Stimulated activated CD4-positive, alpha-beta T cell treated with anti-CD3 and anti-CD28 coated beads, Interleukin-2, amount 100 ng/mL, for 48 hours (primary cell): ENCODE measurements around the gene CUL1.

ENCODE experiments used
- DNase-seq, 2 donors: peaks; one replicate each; pipeline ENCODE4 v3.0.0-alpha.2; 2020

CUL1 gene

DNA sequence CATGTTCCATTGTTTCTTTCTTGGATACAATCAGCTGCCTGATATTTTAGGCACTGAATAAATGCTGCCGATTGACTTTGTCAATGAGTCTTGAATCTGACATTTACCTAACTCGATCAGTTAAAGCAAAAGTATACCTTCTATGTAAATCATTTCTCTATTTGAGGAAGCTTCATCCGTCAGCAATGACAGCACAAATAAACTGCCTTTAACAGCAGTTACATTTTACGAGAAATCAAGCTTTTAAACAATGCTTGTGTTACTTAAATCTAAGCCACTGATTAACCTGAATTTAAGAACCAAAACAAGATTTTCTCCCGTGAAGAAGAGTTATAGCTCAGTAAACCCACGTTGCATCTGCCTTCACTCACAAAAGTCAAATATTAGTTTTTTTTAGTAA lies 71.3 kb downstream of the CUL1 start:
- DNase-seq = no peak

DNA sequence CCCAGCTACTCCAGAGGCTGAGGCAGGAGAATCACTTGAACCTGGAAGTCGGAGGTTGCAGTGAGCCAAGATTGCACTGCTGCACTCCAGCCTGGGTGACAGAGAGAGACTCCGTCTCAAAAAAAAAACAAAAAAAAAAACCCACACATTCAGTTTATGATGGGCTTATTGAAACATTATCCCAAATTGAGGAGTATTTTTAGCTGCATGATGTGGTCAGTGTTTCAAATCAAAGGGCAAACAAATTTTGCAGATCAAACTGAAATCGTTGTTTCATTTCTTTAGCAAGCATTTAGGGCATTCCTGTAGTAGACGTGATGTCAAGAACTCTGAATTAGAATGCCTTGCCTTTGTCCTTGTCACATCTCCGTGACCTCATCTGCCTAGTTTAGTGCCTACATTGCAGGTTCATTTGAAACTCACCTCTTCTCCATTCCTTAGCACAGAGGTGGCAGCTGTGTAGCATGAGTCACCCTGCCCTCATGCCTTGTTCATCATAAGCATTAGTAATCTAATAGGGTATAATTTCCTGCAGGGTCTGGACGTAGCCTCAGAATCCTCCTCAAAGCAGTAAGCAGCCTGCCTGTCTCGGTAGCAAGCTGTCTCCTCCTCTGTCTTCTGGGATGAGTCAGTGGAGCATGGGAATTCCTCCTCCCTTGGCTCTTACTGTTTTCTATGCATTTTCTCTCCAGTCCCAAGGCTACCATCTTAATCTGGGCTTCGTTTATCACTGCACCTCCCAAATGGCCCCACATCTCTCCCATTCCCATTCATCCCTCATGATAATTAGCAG lies 73.8 kb downstream of the CUL1 start:
- peak; percentile 10 to 18 for DNase-seq

DNA sequence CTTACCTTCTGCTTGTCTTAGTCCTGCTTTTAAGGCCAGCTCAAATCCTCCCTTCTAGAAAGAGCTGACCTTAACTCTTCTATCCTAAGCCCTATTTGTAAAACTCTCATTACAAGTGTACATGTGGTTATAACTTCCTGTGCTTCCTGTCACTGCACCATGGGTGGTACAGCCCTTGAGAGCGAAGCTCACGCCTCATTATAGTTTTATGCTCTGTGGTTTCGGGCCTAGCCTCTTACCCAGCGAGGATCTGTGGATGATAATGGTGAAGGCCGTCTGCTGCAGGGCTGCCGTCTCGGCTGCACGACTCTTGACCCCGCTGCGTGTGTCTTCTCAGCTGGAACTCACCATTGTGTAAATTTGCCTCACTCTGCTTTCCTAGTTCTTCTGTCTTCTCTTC lies 74.6 kb downstream of the CUL1 start:
- DNase-seq = no peak

DNA sequence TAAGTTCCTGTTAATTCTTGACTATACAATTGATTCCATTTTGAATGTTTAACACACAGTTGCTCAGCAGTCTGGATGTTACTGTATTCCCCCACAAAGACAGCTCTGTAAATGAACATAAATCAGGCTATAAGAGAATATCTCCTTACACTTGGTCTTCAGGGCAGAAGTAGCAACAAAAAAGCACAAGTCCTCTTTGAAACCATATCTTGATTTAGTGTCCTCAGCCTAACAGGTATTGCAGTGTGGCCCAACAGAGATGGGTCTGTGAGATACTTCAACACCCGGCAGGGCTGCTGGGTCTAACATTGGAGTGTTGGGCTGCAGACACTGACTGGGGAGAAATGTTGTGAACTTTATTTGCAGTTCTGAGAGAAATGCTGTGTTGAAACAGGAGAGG lies 75.8 kb downstream of the CUL1 start:
- no peak for DNase-seq

DNA sequence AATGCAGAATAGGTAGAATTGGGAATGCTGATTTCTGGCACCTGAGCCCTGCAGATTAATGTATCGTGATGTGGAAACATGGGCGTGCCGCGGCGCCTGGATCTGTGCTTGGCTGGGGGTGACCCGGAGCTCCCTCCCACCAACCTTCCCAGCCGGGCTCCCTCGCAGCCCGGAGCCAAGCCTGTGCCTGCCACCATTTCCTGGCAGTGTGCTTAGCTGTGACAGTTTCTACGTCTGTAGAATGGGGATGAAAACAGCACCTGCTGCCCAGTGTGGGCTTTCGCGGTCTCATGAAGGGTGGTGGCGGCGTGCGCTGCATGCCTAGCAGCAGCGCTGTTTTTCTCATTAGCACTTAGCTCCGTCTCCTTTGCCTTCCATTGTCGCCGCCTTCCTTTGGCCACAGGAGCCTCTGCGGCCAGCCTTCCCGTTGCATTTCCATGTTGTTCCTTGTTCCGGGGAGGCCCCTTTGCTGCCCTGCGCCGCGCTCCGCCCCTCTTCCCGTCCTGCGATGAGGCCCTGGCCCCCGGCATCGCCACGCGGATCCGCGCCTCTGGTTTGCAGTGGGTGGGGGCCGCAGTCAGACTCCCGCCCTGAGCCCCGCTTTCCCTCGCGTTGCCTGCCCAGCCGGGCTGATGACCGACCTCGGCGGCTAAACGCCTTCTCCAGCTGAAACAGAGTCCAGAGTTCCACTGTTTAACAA lies 84.2 kb downstream of the CUL1 start:
- no peak for DNase-seq

DNA sequence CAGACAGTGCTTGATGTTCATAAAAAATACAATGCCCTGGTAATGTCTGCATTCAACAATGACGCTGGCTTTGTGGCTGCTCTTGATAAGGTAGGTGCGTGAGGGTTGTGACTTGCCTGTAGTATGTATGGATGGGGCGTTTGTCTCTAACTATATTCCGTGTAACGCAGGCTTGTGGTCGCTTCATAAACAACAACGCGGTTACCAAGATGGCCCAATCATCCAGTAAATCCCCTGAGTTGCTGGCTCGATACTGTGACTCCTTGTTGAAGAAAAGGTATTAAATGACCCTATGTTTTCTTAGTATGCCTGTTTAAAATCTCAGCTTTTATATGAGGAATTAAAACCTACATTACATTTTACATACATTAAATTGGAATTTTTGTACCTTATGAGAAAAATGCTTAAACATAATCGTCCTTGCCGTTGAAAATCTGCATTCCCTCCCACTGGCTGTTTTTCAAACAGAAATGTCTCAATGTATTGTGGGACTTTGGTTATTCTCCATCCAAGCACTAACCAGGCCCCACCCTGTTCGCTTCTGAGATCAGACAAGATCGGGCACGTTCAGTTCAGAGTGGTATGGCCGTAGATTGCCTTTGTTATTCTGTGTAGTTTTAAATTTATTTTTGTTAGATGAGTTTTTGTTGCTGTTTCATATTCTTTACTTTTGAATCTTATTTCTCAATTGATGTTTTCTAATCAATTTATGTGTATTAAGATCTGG lies 85.3 kb downstream of the CUL1 start:
- no peak for DNase-seq

DNA sequence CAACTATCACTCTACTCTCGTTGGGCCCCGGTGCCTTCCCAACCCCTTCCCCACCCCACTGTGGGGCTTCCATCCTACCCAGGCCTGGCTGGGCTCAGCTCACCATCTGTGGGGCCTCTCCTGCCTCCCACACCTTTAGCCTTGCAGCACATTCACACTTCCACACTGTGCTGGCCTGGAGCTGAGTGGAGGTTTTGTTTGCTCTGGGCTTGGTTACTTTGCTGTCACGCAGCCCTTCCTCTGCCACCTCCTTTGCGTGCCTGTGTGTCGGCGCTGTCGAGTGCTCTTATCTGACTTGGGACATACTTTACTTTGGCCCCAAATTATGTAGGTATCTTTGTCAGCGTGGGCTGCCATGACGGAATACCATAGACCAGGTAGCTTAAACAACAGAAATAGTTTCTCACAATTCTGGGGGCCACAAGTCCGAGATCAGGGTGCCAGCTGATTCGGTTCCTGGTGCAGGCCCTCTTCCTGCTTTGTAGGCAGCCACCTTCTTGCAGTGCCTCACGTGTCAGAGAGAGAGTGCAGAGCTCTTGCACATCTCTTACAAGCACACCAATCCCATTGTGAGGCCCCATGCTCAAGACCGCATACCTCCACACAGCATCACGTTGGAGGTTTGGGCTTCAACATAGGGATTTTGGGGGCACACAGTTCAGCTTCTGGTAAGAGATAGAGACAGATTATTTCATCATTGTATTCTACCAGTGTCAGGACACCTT lies 89.0 kb downstream of the CUL1 start:
- no peak for DNase-seq

DNA sequence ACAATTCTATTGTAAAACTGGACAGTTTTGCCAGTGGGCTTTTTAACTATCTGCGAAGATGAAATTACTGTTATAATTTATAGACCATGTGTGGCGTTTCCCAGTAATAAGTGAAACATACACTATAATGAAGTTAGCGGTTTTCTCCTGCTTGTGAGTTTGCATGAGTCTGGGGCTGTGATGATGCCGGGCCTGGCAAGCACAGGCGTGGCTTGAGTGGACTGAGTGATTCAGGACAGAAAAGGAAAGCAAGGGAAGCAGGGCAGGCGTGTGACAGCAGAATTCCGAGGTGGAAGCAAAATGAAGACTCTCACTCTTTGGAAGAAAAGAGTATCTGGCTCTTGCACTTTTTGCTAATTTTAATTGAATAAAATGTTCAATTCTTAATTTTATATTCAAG lies 90.5 kb downstream of the CUL1 start:
- no peak for DNase-seq

DNA sequence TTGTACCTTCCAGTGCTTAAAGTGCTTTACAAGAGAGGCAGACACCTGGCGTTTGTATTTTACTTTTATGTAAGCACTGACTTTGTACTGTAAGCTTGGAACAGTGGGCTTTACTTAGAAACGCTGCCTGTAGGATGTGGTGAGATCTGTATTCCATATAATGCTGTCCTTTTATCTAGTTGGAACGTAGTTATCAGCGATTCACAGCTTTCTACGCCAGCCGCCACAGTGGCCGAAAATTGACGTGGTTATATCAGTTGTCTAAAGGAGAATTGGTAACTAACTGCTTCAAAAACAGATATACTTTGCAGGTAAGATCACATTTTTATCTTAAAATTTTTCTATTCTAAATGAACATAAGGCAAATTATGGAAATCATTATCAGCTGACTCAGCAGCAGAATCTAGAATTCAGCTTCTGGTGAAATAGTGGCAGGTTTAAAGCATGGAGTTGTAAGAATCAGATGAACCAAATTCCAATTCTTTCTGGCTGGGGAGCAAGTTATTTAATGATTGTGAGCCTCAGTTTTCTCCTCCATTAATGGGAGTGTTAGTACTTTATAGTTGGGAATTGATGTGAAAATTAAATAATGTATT lies 91.5 kb downstream of the CUL1 start:
- DNase-seq = no peak

DNA sequence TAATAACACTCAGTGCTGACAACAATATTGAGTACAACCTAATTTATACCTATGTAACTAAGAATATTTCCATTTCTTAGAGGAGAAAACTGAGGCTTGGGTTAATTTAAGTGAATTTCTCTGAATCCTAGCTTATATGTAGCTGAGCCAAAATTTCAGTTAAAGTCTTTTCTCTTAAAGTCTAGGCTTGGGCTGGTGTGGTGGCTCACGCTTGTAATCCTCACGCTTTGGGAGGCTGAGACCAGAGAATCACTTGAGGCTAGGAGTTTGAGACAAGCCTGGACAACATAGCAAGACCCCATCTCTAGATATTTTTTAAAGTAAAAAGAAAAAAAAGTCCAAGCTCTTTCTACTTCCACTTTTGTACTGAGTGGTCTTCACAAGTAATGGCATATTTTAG lies 92.1 kb downstream of the CUL1 start:
- DNase-seq = no peak

DNA sequence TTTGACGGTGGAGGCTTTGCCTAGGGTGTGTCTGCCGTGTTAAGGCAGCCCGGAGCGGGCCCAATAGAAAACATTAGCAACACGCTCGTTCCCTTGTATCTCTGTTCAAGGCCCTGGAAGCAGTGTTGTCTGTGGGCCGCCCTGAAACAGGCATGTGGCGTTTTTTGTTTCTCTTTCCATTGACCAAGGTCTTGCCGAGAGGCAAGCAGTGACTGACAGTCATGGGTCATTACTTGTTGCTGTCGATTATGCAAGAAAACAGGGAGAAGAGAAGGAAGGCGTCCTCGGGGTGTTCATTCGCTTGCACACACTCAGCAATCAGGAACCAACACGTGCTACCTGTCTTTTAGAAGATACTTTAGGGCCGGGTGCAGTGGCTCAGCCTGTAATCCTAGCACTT lies 92.8 kb downstream of the CUL1 start:
- DNase-seq = no peak

DNA sequence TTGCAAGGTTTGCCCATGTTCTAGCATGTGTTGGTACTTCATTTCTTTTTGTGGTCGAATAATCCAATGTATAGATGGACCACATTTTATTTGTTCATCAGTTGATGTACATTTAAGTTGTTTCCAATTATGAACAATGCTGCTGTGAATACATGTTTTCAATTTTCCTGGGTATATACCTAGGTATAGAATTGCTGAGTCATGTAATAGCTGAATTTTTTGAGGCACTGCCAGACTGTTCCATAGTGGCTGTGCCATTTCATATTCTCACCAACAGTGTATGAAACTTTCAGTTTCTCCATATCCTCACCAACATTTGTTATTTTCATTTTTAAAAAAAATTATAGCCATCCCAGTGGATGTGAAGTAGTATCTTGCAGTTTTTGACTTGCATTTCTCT lies 94.9 kb downstream of the CUL1 start:
- no peak for DNase-seq

DNA sequence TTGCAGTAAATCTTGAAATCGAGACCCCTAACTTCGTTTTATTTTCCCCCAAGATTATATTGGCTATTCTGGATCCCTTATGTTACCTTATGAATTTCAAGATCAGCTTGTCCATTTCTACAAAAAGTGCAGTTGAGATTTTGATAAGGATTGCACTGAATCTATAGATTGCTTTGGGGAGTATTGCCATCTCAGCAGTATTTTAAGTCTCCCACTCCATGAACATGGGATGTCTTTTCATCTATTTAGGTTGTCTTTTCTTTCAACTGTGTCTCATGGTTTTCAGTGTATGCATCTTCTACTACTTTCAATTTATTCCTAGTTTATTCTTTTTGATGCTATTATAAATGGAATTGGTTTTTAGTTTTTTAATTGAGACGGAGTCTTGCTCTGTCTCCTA lies 95.8 kb downstream of the CUL1 start:
- no peak for DNase-seq

DNA sequence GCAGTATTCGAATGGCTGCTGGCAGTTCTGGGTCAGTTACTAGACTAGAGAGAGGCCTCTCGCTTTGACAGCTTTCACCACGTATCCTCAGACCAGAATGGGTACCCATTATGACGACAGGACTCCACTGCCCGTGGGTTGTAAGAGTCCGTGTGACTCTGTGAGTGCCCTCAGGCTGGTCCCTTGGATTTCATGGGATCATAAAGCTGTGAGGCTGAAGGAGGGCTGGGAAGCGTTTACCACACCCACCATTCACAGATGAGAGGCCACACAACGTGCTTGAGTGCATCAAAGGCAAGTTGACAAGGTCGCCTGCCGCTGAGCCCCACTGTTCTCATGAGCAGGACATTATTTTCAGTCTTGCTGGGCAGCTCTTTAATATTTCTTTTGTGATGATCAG lies 98.1 kb downstream of the CUL1 start:
- no peak for DNase-seq

DNA sequence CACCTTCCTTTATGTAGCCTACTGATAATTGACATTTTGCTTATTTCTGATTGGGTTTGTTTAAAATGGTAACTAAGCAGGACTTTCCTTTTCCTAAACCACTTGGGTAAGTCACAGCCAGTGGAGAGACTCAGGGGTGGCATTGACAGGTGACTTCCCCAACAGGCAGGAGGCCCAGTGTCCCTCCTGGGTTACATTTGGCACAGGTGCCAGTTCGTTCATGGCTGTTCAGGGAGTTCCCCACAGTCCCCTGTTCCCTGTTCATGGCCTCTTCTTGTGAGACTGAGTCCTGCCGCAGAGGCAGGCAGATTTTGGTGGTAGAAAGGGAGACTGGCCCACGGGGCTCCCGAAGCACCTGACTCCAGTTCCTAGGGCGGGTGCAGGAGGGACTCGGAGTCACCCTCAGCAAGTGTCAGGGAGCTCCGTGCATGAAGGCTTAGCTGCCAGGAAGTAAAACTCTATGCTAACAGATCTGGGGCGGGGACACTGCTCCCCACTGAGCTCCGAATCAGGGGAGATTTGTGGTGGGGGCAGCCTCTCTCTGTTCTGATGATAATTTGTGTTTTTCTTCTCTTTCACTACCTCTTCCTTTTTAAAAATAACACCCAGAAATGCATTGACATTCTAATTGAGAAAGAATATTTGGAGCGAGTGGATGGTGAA lies 101.3 kb downstream of the CUL1 start:
- DNase-seq = no peak

DNA sequence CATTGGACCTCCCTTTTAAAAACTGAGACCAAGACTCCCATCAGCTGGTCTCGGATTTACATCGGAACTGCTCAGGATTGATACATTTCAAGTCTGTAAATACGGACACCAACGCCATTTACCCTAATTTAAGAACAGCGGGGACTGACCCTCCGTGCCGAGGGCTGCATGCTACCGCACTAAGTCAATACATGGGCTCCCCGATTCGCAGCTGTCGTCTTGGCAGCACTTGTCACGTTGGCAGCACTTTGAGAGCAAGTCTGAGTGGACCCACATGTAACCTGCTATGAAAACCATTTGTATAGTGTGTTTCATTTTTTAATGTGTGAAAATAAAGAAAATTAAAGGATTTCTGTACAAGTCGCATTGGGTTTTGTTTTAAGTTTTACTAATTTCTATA lies 102.0 kb downstream of the CUL1 start:
- no peak for DNase-seq

DNA sequence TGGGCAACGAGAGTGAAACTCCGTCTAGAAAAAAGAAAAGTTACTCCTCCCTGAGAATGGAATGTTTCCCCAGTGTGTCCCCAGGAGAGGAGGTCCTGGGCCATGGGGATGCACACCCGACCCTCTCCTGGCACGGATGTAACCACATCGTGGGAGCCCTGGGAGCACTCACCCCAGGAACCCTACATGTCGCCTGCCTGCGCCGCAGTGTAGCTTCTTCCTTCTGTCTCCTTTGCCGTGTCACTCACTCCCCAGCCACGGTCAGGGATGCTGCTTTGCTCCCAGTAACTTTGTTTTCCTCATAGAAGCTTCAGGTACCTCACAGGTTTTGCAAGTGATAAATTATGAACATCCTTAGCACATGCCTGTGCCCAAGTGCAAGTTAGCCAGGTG lies 103.4 kb downstream of the CUL1 start:
- no peak for DNase-seq

DNA sequence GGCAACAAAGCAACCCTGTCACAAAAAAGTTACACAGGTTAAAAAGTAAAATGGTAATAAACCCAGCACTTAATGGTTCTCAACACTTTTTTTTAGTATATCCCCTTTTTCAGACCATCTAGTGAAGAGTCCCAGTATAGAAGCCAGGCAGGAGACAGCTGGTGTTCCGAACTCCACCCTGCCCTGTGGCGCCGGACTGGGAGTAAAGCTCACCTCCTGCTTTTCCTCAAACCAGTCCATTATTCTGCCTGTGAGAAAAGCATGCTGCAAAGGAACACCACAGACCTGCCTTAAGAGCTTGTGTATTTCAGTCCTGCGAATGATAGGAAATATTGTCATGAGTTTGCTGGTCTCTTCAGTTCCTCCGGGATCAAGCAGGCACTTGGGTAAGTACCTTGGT lies 104.4 kb downstream of the CUL1 start:
- no peak for DNase-seq

DNA sequence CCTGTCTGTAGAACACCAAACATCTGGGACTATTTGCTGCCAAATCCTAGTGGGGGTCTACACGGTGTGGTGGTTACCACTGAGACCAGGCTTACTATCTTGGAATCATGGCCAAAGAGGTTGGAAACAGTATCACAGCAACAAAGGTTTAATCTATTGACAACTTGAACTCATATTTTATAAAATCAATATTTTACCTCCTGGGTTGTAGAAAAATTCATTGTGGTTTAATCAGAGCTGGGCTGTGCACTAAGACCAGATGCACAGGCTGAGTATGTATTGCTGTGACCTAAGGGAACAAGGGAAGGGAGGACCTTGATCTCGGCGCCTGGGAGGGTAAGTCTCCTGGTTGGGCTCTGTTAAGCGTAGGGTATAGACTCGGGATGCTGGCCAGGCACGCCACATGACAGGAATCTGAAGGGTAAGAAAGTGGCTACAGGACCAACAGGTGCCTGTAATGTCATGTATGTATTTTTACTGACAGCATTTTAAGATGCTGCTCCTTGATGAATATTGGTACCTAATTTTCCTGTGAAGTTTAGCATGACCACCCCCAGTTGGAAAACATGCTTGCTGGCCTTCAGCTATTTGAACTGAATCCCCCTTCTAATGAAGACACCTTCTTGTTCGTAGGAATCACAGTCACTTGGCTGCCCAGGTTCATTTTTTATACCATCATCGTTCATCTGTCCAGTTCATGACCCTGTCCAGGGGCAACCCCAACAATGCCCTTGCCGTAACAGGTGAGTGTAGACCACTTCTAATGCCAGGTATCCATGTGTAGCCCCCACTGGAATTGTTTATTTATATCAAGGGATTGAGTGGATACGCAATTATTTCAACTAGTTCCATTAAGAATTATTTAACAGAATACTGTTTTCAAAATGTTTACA lies 105.9 kb downstream of the CUL1 start:
- no peak for DNase-seq

DNA sequence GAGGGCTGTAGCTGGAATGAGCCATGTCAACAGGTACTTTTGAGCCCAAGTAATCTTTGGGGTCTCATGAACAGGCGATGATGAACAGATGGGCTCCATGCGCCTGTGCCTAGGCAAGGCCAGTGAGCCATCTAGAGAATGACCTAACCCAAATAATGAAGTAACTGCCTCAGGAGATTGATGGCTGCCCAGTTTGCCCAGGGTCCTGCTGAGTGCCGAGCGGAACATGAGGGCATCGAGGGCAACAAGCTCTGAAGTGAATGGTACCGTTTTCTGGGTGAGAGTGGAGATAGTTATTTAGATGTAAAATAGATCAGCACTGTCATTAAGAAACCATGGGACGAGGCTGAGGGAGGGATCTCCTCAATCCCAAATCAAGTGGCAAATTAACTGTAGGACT lies 107.5 kb downstream of the CUL1 start:
- DNase-seq = no peak

DNA sequence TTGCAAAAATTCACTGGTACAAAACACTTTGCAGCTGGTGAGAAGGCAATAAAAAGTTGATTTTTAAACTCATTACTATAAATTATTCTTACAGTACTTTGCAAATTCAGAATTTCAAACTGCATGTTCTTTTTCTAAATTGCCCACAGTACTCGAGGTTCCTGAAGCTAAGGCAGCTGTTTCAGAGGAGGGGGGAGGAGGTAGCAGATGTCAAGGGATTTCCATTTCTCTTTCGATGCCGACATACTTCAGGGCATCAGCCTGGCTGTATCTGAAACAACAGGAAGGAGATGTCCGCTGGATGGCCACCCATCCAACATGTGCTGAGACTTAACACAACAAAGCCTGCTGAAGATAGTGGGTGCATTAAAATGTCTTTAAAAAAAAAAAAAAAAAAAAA lies 108.7 kb downstream of the CUL1 start:
- no peak for DNase-seq
